NCI-H2107 (cell line): ENCODE results near the gene EXPH5.
"Not testable (repeated sequence)": the region's sequence is repeated elsewhere in the genome, so short reads cannot be mapped to it uniquely, and the experiment has no call there.

Experiments
- DNase-seq: peaks from one replicate; lab custom pipeline; 2025; lab: John Stamatoyannopoulos, UW

EXPH5 gene

DNA sequence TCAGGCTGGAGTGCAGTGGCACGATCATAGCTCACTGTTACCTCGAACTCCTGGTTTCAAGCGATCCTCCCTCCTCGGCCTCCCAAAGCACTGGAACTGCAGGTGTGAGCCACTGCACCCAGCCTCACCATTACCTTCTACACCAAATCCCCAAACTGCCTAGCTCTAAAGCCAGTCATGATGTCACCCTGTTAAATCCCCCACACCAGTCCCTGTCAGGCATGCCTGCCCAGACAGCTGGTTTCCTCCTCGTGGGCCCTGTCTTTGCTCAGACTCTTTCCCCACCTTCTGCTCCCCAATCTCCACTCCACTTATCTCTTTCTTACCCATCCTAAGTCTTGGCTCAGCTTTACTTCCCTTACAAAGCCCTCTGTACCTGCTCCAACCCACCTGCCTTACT, 12.5 kb upstream of the EXPH5 start:
- no peak for DNase-seq

DNA sequence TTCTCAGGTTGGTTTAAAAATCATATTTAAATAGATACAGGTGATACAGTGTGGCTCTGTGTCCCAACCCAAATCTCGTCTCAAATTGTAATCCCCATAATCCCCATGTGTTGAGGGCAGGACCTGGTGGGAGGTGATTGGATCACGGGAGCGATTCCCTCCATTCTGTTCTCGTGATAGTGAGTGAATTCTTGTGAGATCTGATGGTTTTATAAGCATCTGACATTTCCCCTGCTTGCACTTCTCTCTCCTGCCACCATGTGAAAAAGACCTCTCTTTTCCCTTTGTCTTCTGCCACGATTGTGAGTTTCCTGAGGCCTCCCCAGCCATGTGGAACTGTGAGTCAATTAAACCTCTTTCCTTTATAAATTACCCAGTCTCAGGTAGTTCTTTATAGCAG, 9.2 kb upstream of the EXPH5 start:
- DNase-seq = not testable (repeated sequence)

DNA sequence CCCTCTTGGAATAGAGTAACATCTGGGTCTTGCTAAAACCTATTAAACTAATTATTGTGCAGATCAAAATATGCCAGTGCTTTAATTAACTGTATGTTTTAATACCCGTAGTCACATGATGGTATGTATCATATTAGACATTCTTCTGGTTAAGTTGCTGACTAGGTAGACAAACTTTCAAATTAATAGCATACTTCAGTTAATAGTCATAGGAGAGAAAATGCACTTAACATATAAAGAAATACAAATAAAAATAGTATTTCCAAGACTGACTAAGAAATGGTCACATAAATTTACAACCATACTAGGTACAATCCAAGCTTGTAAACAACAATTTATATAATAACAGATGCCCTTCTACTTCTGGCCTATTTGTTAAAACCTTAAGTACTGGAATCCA, 7.6 kb upstream of the EXPH5 start:
- no peak for DNase-seq

DNA sequence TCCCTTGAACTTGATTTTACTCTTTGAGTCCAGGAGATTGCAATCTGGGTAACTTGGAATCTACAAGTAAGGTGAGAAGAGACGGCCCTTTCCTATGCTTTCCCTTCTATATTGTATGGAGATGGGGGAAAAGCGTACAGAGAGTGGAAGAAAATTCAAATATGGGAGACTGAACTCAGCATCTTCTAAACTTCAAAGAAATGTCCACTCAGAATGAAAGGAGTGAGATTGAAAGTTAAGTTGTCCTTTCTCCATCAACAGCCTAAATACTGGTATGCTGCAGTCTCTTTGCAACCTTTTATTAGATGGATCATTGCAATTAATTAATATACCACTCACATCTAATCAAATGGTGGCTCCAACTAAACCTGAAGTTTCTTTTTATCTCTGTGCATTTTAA, 6.4 kb upstream of the EXPH5 start:
- DNase-seq = no peak

DNA sequence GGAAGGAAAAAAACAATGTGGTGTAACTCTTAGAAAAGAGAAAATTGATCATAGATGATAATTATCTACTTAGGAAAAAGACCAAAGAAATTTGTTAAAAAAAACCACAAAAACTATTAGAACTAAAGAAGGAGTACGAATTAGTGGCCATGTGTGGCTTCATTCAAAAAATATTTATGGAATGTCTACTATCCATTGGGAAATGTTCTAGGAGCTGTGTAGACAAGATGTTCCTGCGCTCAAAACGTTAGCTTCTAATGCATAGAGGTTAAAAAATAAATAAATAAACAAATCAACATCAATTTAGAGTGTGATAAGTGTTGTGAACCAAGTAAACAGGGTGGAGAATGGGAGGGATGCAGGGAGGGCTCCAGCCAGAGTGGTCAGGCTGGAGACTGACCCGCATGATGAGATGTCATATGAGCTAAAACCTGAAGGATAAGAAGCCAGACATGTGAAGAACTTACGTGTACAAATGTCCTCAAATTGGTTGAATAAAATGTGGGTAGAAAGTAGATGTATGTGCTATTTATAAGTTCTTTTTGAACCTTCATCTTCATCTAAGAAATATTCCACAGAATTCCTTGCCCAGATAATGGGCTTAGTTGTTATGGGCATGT, 4.3 kb upstream of the EXPH5 start:
- no peak for DNase-seq

DNA sequence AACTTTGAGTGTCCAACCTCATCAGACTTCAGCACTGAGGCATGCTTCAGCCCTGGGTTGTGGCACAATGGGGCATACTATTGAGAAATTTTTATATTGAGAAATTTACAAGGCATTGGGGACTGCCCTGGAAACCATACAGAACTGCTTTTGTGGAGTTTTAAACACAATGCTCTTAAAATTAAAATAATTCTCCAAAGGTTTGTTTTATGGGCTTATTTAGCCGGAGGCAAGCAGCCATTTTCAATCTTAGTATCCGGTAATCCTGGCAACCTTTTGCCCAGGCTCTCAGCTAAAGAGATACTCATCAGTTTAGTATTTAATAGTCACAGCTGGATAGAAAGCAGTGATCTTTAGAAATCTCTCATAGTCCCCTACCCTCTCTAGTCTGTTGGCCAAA, 3.1 kb upstream of the EXPH5 start:
- no peak for DNase-seq

DNA sequence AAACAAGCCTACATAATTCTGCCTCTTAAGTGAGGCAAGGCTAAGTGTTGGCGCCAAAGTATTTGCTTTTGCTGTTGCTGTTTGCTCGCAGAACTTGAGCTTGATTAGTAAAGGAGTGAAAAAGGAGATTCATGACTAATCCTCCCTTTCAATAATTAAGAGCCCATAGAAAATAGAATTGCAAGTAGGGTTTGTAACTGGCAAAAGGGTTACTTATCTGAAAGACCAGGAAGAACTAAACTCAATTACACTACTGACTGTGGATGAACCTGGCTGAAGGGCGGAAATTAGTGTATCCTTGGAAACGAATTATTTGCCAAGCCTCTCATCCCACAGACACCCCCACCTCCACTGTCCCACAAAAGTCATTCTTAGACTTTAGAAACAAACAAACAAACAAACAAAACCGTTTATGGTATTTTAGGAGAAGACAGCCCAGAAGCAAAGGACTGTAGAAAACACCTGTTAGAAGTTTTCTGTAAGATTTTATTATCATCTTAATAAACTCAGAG, 411 bp upstream of the EXPH5 start:
- no peak for DNase-seq

DNA sequence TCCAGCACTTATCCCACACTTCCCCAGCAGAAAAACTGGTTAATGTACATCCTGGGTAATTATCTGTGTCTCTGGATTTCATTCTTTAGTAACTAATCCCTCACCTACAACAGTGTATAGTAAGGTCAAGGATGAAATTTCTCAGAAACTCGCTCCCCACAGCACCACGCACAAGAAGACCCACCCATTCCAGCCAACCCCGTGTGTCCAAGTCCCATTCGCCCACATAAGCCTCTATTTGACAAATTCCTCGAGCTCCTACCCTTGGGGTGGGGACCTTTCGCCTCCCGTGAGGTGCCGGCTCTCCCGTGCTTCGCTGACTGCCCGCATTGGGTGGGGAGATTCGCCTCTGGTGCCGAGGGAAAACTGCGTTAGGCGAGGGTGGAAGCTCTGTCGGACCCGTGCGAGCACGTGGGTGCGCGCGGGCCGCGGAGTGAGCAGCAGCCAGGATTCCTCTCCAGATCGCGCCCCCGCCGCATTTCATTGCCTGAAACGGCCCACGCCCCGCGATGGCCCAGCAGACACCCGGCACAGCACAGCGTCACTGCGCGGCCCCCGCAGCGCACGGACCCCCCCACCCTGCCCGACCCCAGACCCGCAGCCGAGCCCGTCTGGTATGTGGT, 866 bp downstream of the EXPH5 start:
- no peak for DNase-seq

DNA sequence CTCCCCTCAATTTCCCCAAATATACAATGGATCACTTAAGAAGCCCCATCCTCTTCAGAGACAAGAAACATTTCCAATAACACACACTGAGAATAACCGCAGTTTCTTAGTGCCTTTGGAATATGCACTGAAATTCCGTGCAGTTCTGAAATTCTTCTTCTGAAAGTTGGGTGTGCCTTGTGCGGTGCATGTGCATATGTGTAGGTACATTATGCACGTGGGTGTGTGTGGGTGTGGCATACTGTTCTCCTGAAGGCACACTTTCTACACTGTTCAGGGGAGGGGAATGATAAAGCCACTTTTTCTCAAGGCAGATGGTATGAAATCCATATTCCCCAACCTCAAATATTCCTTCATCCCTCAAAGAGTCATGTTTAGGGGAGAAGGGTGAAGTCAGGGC, 1.7 kb downstream of the EXPH5 start:
- DNase-seq = no peak

DNA sequence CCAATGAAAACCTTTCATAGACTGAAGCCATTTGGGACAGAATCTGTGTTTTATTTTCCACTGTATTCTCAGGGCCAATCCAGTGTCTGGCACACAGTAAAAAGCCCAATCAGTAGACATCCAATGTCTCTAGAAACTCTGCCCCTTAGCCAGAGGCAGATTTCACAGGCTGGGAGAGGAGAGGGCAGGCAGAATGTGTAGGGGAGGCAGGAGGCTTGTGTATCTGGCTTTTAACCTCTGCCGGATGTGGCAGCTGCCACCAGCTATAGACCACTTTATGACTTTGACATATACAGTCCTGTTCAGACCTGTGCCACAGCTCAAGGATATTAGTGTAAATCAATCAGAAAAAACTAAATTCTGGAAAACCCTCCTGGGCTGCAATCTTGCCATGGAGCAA, 4.4 kb downstream of the EXPH5 start:
- DNase-seq = no peak

DNA sequence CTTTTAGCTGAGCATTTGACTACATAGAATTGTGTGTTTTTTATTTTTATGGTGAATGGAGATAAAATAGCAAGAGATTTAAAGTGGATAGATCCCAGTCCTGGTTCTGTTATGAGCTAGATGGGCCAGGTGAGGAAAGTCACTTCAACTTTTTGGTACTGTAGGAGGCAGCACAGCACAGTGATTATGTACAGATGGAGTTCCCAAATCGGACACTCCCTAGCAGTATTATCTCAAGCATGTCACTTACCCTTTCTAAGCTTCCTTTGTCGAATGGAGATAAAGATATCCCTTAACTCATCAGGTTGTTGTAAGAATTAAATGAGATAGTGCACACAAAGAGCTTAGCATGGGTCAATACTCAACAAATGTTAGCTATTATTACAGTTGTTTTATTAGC, 5.3 kb downstream of the EXPH5 start:
- no peak for DNase-seq

DNA sequence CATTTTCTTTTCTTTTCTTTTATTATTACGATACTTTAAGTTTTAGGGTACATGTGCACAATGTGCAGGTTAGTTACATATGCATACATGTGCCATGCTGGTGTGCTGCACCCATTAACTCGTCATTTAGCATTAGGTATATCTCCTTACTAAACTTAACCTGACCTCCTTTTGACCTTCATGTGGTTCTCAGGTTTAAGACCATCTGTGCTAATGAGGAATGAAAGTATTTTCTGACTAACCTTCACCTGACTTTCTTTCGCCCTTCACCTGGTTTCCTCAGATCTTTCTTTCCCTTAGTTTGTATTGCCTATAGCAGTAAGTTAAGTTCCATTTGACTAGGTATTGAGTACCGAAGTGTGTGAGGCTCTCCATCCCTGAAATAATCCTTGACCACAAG, 6.5 kb downstream of the EXPH5 start:
- DNase-seq = no peak

DNA sequence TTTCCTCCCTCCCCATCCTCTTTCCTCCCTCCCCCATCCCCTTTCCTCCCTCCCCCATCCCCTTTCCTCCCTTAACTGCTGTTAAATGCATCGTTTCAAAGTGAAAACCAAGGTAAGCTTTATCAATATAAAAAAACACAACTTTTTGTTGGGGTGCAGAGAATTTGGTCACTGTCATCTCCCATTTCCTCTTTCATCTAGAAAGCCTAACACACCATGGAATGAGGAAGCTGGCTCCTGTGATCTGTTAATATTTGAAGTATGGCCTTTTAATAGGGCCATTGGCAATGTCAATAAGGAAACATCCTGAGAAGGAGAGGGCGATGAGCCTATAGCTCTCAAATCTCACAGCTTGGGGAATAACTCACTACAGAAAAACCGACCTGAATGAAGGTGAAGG, 7.0 kb downstream of the EXPH5 start:
- DNase-seq = no peak

DNA sequence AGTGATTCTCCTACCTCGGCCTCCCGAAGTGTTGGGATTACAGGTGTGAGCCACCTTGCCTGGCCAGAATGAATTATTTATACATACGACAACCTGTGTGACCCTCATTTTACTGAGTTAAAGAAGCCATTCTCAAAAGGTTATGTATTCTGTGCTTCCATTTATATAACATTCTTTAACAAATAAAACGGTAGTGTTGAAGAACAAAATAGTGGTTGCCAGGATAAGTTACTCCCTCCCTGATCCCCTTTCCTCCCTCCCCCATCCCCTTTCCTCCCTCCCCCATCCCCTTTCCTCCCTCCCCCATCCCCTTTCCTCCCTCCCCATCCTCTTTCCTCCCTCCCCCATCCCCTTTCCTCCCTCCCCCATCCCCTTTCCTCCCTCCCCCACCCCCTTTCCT, 7.4 kb downstream of the EXPH5 start:
- DNase-seq = not testable (repeated sequence)

DNA sequence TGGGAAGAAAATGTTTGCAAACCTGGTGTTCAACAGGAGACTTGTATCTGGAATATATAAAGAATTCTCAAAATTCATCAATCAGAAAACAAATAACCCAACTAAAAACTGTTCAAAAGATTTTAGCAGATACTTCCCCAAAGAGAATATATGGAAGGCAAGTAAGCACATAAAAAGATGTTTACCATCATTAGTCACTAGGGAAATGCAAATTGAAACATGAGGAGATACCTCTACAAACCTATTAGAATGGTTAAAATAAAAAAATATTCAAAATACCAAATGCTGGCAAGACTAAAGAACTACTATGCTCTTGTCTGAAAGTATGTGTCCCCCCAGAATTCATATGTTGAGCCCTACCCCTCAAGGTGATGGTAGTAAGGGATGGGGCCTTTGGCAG, 8.6 kb downstream of the EXPH5 start:
- no peak for DNase-seq

DNA sequence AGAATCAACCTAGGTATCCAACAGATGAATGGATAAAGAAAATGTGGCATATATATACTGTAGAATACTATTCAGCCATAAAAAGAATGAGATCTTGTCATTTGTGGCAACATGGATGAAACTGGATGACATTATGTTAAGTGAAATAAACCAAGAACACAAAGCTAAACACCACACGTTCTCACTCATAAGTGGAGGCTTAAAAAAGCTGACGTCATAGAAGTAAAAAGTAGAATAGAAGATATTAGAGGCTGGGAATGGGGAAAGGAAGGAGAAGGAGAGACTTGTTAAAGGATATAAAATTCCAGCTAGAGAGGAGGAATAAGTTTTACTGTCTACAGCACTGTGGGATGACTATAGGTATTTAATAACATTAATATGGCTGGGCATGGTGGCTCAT, 12.9 kb downstream of the EXPH5 start:
- DNase-seq = no peak

DNA sequence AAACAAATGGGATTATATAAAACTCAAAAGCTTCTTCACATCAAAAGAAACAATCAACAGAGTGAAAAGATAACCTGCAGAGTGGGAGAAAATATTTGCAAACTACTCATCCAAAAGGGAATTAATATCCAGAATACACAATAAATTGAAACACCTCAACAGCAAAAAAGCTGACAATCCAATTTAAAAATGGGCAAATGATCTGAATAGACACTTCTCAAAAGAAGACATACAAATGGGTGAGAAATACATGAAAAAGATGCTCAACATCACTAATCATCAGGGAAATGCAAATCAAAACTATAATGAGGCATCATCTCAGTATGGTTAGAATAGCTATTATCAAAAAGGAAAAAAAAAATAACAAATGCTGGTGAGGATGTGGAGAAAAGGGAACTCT, 13.5 kb downstream of the EXPH5 start:
- DNase-seq = no peak

DNA sequence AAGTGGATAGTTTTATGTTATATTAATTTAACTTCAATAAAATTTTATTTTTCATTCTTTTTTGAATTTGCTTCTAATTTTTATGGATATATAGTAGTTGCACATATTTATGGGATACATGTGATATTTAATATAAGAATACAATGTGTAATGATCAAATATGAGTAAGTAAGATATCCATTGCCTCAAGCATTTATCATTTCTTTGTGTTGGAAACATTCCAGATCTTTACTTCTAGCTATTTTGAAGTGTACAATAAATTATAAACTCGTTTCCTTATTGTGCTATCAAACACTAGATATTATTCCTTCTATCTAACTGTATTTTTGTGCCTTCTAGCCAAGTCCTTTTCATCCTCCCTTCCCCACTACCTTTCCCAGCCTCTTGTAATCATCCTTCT, 17.0 kb downstream of the EXPH5 start:
- DNase-seq = no peak

DNA sequence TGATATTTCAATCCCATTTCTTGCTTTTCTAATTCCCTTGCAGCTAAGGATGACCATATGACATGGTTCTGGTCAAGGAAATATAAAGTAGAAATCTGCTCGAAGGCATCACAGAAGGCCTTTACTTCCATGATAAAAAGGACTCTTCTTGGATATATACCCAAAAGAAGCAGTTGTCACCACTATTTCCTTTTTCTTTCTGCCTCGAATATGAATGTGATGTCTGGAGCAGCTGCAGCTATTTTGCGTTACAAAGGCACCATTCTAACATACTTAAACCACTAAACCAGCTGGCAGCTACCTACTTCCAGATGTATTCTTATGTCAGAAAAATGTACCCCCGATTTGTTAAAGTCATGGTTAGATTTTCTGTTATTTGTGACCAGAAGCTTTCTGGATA, 18.9 kb downstream of the EXPH5 start:
- no peak for DNase-seq

DNA sequence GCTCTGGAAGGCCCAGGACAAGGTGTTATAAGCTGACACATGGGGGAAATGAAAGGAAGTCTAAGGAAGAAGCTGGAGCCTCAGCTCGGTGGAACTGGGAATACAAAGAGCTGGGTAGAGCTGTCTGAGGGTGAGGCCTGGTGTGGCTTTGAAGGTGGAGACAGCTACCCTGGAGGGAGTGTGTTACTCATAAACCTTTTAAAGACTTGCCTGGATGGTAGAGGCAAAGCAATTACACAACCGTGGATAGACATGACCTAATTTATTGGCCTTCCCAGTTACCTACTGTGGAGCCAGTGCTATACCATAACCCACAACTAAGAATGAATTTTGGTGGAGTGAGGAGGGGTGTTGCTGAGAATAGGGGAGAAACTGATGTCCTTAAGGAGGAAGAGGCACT, 22.6 kb downstream of the EXPH5 start:
- no peak for DNase-seq

DNA sequence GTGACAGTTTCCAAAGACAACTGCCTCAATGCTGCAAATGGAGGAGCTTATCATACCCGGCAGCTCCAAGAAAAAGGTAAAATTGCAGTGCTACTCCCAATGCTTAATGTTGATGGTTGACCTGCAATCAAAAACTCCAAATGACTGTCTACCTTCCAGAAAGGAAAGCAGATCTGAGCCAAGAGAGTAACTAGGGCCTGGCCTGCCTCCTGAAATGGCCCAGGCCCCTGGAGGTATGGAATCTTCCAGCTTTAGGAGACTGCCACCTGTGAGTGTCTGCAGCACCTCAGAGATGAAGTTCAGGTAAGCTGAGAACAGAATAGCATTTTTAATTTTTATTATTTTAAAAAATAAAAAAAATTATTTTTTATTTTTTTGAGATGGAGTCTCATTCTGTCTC, 23.7 kb downstream of the EXPH5 start:
- no peak for DNase-seq

DNA sequence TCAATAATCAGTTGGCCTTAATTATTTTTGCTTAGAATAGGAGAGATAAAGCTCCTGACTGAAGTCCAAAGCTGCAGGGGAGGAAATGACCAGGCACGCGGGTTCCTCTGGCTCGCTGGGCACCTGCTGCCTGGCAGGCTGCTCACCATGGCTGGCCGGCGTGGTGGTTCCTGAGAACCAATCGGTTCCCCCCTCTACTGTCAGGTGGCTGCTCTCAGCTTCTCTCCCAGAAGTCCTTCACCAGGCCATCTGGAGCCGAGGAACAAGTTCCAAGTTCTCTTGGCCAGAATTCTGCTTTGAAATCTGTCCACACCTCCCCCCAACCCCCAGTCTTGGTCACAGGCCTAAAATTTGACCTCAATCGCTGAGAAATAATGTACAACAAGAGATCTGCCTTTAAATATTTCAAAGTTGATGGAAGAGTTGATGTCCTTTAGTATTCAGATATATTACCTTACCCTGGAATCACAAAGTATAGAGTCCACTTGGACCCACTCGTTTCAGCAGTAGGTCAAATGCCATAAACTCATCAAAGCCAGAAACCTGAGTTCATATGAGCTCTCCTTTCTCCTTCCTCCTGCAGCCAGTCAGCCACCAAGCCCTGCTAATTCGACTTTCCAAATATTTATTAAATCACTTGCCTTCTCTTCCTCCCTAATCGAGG, 25.2 kb downstream of the EXPH5 start:
- DNase-seq = no peak

DNA sequence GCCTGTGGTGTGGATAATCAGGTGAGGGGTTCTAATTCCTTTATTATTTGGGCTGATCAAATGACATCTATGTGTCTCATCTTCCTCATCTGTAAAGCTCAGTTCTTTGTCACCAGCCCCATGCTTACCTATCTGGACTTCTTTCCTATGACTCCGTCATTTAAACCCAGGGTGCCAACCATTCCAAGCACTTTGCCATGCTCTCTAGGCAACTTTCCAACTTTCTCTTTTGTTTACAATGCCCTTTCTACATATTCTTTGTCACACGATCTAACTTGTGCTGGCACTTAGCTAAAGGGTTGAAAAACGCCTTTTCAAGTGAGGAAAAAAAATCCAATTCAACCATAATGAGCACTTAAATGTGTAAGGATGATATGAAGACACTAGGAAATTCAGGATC, 27.9 kb downstream of the EXPH5 start:
- DNase-seq = peak; percentile 39
